IMR-90 (cell line): ENCODE results near the gene ITIH5.

ENCODE experiments used
- CTCF ChIP-seq: conservative IDR thresholded peaks from 2 replicates; pipeline ENCODE4 v1.5.1; 2012; ENCODE audit warnings: mild to moderate bottlenecking, low read depth, low read length, improper control_type of control experiment
- MXI1 ChIP-seq: IDR thresholded peaks from 2 replicates; pipeline ENCODE4 v1.6.1; 2012; ENCODE audit warnings: low read depth, mild to moderate bottlenecking, low read length, moderate library complexity, borderline replicate concordance

GRCh38 chr10:7585228-7585627 is 81.5 kb downstream of the ITIH5 start:
- TF ChIP-seq MXI1, result no peak
- TF ChIP-seq CTCF, result no peak
